Subcutaneous abdominal adipose tissue (tissue), 5 donors: ENCODE data around the gene PPP1CA.
A peak's percentile ranks its signal among the peaks of the same experiment; 100 is the strongest.

ENCODE experiments used
- H3K27ac ChIP-seq: one replicate; pipeline ENCODE4 v1.7.0; 2013; ENCODE audit warnings: low read depth, mild to moderate bottlenecking, inconsistent platforms, low read length, moderate library complexity
- H3K27me3 ChIP-seq, 5 donors: one replicate each; pipeline ENCODE4 v1.7.0; 2013; ENCODE audit warnings: low read length in 5 of 5, inconsistent platforms in 1 of 5; ENCODE audit not compliant: control insufficient read depth in 5 of 5, insufficient read depth in 4 of 5
- H3K36me3 ChIP-seq, 5 donors: one replicate each; pipeline ENCODE4 v1.7.0; 2013; ENCODE audit warnings: low read length in 5 of 5; ENCODE audit not compliant: control insufficient read depth in 5 of 5, insufficient read depth in 5 of 5
- H3K4me1 ChIP-seq, 5 donors: one replicate each; pipeline ENCODE4 v1.7.0; 2013; ENCODE audit warnings: low read length in 5 of 5, mild to moderate bottlenecking in 3 of 5, moderate library complexity in 1 of 5; ENCODE audit not compliant: control insufficient read depth in 5 of 5, insufficient read depth in 5 of 5
- H3K4me3 ChIP-seq, 5 donors: one replicate each; pipeline ENCODE4 v1.7.0; 2013; ENCODE audit warnings: low read length in 5 of 5, low read depth in 1 of 5
- H3K9ac ChIP-seq, 5 donors: one replicate each; pipeline ENCODE4 v1.7.0; 2013; ENCODE audit warnings: low read length in 5 of 5, mild to moderate bottlenecking in 4 of 5, moderate library complexity in 3 of 5
- H3K9me3 ChIP-seq, 5 donors: one replicate each; pipeline ENCODE4 v1.7.0; 2013; ENCODE audit warnings: low read length in 5 of 5; ENCODE audit not compliant: control insufficient read depth in 5 of 5
- donor health status: healthy.
- donor health status: healthy.
- donor health status: healthy.
- donor health status: healthy.
- donor health status: healthy.

PPP1CA gene

DNA sequence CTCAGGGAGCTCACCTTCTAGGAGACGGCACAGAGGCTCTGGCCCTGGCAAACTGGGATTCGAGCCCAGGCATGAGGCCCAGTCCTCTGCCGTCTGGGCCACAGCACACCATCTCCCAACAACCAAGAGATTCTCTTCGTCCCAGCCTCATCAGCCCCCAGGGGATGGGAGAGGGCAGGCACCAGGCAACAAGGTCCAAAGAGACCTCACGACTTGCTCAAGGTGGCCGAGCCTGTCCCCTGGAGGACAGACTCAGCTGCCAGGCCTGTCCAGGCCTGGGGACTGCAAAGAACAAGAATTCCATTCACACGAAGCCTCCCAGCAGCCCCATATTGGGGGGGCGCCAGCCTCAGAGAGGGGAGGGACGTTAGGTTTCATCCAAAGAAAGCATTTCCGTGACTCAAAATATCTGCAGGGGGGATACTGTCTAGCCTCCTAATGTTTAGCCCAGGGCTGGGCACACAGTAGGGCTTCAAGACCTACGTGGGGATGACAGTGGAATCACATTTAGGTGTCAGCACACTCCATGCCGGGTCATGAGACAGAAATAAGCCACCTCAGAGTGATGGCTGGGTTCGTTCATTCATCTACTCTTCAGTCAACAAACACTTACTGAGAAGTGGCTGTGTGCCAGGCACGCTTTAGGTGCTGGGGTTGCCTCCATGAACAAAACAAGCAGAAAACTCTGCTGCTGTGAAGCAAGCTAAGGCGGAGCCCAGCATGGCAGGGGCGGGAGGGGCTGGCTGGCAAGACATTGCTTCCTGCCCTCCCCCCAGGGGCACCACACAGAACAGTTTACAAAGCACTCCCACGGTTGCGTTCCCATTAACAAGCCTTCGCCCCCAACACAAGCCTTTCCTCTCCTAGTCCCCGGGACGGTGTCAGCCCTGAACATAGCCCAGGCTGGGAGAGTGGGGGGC lies 15.0 kb upstream of the PPP1CA start:
- Histone ChIP-seq H3K36me3 (no peaks in the 10 kb centered on the region), H3K27ac (no peak overlapping the region), H3K27me3 (peaks cover 17 to 31% (median 22%) of the 10 kb centered on the region in 5 donors), H3K4me1 (peaks cover 0 to 42% (median 36%) of the 10 kb centered on the region in 5 donors), H3K9me3 (no peaks in the 10 kb centered on the region), H3K9ac (peak overlapping the region in 1 of 5 donors; percentile 51), H3K4me3 (no peak overlapping the region)

DNA sequence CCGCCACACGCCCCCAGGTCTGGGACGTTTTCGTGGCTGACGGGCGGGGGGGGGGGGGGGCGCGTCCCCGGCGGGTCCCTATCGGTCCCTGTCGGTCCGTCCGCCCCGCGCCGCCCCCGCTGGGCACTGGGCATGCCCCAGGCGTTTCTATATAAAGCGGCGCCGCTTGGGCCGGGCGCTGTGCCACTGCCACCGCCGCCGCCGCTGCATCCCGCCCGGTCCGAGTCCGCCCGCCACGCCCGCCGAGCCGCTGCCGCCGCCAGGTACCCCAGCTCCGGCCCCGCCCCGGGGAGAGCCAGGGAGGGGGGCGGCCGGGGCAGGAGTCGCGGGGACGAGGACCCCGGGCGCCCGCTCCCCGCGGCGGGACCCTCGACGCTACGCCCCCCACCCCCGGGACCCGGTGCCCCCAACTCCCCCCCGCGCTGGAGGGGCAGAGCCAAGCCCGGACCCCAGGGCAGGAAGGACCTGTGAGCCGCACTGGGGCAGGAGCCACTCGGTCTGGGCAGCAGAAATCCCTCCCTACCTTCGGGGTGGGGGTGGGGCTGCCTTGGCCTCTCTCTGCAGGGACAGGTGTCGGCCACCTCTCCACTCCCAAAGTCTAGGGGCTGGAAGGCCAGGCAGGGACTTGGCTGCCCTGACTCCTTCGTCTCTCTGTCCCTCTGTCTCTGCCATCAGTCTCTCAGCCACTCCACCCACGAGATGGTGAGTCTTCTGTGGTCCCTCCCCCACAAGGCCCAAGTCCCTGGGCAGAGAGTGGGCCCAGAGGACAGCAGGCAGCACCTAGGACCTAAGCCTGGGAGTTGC lies 14.0 kb upstream of the PPP1CA start, which contains the start of gene CARNS1:
Gene CARNS1, plus strand, starts transcription at position 178 of the 804 bp plus-strand sequence. Its CDS starts 522 bp downstream, at position 700.
- Histone ChIP-seq H3K4me1 (peaks cover 0 to 39% (median 33%) of the 10 kb centered on the region in 5 donors), H3K9me3 (no peaks in the 10 kb centered on the region), H3K4me3 (peak within 1 kb of the TSS in 1 of 5 donors; percentile 37), H3K27ac (no peak within 1 kb of the TSS), H3K9ac (no peak within 1 kb of the TSS), H3K27me3 (peaks cover 27 to 40% (median 30%) of the 10 kb centered on the region in 5 donors), H3K36me3 (no peaks in the 10 kb centered on the region)

DNA sequence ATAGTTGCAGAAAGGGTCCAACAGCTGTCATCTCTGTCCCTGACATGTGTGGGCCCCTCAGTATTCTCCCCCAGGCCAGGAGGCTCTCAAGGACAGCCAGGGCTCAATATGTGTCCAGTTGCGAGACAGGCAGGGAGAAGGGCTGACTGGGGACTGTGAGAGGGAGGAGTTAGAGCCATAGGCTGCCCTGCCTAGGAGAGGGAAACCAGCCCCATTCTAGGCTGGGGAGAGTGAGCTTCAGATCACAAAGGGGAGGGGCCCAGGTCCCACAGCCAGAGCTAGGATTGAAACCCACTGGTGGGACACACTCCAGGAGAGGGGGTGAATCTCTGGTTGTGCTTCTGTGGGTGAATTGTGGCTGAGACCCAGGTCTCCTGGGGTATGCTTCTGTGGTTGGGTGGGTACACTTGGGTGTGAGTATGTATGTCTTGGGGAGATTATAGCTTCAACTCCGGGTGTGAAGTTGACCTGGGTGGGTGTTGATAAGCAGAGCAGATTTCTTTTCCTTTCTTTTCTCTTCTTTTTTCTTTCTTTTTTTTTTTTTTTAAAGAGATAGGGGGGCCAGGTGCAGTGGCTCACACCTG lies 11.7 kb upstream of the PPP1CA start:
- Histone ChIP-seq H3K9me3 (no peaks in the 10 kb centered on the region), H3K36me3 (no peaks in the 10 kb centered on the region), H3K4me1 (peaks cover 0 to 32% (median 27%) of the 10 kb centered on the region in 5 donors), H3K27ac (no peak overlapping the region), H3K9ac (no peak overlapping the region), H3K4me3 (no peak overlapping the region), H3K27me3 (peaks cover 45 to 64% (median 52%) of the 10 kb centered on the region in 5 donors)

DNA sequence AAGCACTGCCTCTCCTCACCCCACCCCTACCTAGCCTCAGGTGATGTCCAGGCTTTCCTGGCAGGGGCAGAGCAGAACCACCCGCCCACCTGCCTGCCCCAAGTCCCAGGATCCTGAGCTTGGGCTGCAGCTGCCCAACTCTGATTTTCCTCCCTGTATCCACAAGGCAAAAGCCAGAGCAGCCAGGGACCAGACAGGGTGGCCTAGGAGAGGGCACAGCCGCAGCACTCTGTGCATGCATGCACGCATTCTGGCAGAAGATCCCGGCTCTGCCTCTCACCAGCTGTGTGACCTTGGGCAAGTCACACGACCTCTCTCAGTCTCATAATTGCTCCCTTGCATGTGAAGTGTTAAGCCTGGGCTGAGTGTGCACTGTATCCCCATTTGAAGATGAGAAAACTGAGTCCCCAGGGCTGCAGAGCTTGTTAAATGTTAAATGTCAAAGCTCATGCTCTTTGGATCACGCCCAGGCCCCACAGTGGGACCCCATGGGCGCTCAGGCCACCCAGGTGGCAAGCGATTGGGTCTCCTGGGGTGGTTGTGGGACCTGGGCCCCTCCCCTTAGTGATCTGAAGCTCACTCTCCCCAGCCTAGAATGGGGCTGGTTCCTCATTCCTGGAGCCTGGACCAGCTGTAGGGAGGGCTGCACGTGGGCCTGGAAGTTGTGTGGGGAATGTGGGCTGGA lies 11.0 kb upstream of the PPP1CA start:
- Histone ChIP-seq H3K27ac (no peak overlapping the region), H3K4me3 (no peak overlapping the region), H3K4me1 (peaks cover 0 to 32% (median 25%) of the 10 kb centered on the region in 5 donors), H3K36me3 (no peaks in the 10 kb centered on the region), H3K27me3 (peaks cover 51 to 68% (median 59%) of the 10 kb centered on the region in 5 donors), H3K9me3 (no peaks in the 10 kb centered on the region), H3K9ac (no peak overlapping the region)

DNA sequence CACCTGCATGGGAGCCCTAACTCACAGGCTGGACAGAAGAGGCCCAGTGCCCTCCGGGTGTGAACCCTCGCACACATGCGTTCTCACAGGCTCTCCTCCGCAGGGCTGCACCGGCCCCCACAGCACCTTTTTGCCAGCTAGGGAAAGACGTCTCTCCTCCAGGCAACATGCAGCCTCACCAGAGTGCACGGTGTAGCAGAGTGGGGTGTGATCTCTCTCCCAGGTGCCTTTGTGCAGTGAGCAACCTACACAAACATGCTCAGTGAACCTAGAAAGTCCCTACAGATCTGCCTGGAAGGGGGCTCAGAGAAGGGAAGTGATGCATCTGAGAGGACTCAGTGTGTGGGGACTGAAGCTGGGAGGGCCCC lies 10.1 kb upstream of the PPP1CA start:
- Histone ChIP-seq H3K9me3 (no peaks in the 10 kb centered on the region), H3K4me1 (peaks cover 0 to 26% (median 20%) of the 10 kb centered on the region in 5 donors), H3K9ac (no peak overlapping the region), H3K36me3 (no peaks in the 10 kb centered on the region), H3K27me3 (peaks cover 52 to 76% (median 67%) of the 10 kb centered on the region in 5 donors), H3K27ac (no peak overlapping the region), H3K4me3 (no peak overlapping the region)

DNA sequence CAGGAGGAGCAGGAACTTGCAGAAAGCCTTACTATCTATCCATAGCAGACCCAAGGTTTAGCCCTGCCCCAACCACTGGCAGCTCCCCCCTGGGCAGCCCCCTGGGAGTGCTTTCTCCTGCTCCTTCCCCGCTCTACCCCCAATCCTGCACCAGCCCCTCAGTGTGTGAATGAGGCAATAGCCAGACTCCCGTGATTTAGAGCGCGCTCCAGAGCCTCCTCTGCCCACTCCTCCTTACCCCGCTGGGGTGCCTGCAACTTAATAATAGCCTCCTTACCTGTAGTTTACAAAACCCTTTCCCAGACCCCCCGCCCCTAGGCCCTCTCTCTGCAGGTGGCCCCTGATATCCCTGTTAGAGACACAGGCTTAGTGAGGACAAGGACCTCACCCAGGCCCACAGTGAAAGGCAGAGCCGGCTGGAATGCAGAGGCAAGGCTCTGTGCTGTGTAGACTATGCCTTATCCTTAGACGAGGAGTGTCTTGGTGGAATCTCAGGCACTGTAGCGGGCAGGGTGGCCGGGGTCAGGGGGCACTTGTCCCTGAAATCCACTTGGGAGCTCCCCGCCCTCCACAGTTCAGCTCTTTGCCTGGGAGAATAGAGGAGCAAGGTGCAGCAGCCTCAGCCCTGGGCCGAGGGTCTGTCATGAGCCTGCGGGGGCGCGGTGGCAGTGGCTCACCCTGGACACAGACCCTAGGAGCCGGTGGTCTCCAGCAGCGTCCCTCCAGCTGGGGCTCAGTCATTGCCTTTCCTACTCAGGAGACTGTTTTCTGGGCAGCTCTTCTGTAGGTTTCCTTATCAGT lies 9.5 kb upstream of the PPP1CA start:
- H3K9ac ChIP-seq, result no peak overlapping the region
- no peaks in the 10 kb centered on the region for H3K9me3 ChIP-seq
- peaks cover 0 to 25% (median 15%) of the 10 kb centered on the region in 5 donors for H3K4me1 ChIP-seq
- H3K36me3 ChIP-seq, result no peaks in the 10 kb centered on the region
- no peak overlapping the region for H3K4me3 ChIP-seq
- H3K27me3 ChIP-seq, result peaks cover 55 to 78% (median 67%) of the 10 kb centered on the region in 5 donors
- H3K27ac ChIP-seq, result no peak overlapping the region

DNA sequence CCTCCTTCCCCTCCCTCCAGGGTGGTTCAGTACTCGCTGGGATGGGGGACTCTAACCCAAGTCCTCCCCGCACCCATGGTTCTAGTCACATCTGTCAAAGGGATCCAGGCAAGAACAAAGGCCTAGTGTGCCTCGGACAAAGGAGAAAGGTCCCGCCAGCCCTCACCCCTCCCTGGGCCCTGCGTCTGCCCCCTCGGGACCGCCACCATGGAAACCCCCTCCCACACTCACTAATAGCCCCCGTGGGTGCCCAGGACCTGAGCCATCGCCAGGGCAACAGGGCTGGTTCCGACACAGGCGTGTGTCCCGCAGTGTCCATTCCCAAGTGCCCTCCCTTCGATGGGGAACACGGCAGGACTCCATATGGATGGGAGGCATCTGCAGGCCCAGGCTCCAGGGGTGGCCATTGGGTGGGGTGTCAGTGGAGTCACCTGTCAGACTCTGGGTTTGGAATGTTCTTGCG lies 8.7 kb upstream of the PPP1CA start:
- Histone ChIP-seq H3K4me3 (no peak overlapping the region), H3K27ac (no peak overlapping the region), H3K9ac (no peak overlapping the region), H3K36me3 (no peaks in the 10 kb centered on the region), H3K27me3 (peaks cover 55 to 82% (median 66%) of the 10 kb centered on the region in 5 donors), H3K9me3 (no peaks in the 10 kb centered on the region), H3K4me1 (peaks cover 0 to 23% (median 12%) of the 10 kb centered on the region in 5 donors)

DNA sequence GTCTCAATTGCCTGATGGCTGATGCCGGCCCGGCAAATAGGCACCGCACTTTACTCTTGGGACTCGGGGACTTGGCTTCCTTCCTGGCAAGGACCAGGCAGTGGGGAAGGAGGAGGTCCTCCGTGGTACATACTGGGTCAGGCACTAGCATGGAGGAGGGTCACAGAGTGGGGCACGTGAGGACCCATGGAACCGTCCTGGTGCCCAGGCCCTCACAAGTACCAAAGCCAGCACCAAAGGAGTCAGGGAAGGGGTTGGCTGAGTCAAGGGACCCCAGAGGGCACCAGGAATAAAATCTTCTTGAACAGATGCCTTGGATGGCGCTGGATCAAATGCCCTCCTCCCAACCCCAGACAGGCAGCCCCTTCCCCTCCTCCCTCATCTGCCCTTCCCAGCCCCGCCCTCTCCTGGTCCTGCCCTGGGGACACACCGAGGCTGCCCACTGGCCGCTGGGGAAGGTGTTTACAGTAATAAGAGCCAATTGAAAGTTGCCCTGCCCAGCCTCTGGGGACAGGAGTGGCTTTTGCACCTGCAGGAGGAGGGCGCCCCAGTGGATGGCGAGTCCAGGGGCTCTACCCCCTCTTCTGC lies 8.2 kb upstream of the PPP1CA start:
- H3K27me3 ChIP-seq, result peaks cover 55 to 77% (median 62%) of the 10 kb centered on the region in 5 donors
- no peaks in the 10 kb centered on the region for H3K9me3 ChIP-seq
- H3K27ac ChIP-seq, result no peak overlapping the region
- H3K4me3 ChIP-seq, result no peak overlapping the region
- no peaks in the 10 kb centered on the region for H3K36me3 ChIP-seq
- peaks cover 0 to 19% (median 8%) of the 10 kb centered on the region in 5 donors for H3K4me1 ChIP-seq
- peak overlapping the region in 1 of 5 donors; percentile 23 for H3K9ac ChIP-seq
